Coronary artery (tissue), 2 donors: Measurements from ENCODE around the gene KCNJ11.
A peak's percentile ranks its signal among the peaks of the same experiment; 100 is the strongest.

Experiments used
- DNase-seq: peaks from one replicate; pipeline ENCODE4 v3.0.0-alpha.2; 2017; ENCODE audit warnings: low spot score
- H3K27ac ChIP-seq, 2 donors: fragments of 200-600 bp; sonication (generic); one replicate each; pipeline ENCODE4 v1.5.1; 2016 to 2019
- H3K4me3 ChIP-seq: fragments of 200-600 bp; sonication (generic); 2 replicates; pipeline ENCODE4 v1.5.1; 2016; ENCODE audit warnings: mild to moderate bottlenecking, moderate library complexity
- TF ChIP-seq, protein P1 (sequence below): fragments of 200-600 bp; sonication (generic); IDR thresholded peaks from one replicate; pipeline ENCODE4 v1.5.1; 2019; ENCODE audit warnings: antibody characterized with exemption

The KCNJ11 gene

DNA sequence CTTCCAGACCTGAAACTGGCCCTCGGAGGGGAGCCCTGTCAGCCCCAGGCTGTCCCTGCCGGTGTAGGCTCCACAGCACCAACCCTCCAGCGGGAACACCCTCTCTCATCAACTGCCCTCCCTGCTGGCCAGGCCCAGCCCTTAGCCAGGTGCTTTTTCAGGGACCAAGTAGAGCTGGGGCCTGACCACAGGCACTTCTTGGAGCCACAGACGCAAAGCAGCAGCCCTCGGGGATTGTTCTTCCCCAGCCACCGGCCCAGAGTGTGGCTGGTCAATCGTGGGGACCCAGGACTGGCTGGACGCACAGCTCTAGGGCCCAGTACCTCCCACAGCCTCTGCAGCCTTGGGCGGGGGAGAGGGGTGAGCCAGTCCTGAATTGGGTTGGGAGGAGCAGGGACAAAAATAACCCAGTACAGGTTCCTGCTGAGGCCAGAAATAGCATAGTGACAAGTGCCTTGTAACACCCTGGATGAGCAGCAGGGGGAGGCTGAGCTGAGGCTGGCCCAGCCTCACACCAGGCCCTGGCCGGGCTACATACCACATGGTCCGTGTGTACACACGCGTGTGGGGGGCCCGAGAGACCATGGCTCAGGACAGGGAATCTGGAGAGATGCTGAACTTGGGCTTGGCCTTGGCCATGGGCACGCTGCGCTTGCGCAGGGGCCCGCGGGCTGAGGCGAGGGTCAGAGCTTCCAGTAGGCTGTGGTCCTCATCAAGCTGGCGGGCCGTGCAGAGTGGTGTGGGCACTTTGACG is 2.0 kb downstream of the KCNJ11 start:
- TF ChIP-seq, protein P1, sequence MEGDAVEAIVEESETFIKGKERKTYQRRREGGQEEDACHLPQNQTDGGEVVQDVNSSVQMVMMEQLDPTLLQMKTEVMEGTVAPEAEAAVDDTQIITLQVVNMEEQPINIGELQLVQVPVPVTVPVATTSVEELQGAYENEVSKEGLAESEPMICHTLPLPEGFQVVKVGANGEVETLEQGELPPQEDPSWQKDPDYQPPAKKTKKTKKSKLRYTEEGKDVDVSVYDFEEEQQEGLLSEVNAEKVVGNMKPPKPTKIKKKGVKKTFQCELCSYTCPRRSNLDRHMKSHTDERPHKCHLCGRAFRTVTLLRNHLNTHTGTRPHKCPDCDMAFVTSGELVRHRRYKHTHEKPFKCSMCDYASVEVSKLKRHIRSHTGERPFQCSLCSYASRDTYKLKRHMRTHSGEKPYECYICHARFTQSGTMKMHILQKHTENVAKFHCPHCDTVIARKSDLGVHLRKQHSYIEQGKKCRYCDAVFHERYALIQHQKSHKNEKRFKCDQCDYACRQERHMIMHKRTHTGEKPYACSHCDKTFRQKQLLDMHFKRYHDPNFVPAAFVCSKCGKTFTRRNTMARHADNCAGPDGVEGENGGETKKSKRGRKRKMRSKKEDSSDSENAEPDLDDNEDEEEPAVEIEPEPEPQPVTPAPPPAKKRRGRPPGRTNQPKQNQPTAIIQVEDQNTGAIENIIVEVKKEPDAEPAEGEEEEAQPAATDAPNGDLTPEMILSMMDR, result peak; percentile 77
- H3K27ac ChIP-seq, result peak overlapping the region; percentile 31 to 70
- DNase-seq, result no peak
- peak overlapping the region; percentile 17 for H3K4me3 ChIP-seq

DNA sequence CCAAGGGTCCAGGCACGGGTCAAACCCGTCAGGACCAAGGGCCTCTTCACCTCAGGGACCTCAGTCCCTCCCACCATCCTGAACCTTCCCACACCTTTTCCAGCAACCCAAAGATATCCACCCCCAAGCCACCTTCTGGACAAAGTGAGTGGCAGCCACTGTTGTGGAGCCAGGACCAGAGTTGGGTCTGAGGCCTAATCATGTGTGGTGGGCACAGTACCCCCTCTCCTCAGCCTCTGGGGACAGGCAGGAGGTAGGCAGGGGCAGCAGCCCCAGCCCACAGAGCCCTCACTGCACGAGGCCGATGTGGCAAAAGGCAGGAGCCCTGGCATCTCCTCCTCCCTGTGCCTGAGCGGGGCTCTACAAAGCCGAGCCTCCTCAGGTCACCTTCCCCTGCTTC is 2.5 kb downstream of the KCNJ11 start:
- no peak for DNase-seq
- Histone ChIP-seq H3K4me3 (peak overlapping the region; percentile 17), H3K27ac (peak overlapping the region; percentile 31 to 70)
- TF ChIP-seq, protein P1, result no peak

DNA sequence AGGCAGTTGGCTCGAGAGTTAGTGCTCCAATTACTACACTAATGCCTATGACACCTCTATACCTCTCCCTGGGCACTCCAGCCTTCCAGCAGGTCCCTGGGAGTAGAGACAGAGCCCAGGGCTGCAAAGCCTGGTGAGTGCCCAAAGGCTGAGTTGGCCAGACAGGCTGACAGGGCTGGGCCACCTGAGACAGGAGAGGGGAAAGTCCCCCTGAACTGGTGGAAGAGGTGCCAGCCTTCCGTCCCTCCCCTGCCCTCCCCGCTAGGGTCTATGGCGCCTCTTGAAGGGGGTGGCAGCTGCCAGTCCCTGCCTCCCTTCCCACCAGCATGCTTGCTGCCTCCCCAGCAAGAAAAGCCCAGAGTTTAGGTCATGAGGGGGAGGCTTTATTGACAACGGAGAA is 3.0 kb downstream of the KCNJ11 start:
- DNase-seq, result no peak
- Histone ChIP-seq H3K27ac (no peak overlapping the region), H3K4me3 (no peak overlapping the region)
- TF ChIP-seq, protein P1, result no peak

DNA sequence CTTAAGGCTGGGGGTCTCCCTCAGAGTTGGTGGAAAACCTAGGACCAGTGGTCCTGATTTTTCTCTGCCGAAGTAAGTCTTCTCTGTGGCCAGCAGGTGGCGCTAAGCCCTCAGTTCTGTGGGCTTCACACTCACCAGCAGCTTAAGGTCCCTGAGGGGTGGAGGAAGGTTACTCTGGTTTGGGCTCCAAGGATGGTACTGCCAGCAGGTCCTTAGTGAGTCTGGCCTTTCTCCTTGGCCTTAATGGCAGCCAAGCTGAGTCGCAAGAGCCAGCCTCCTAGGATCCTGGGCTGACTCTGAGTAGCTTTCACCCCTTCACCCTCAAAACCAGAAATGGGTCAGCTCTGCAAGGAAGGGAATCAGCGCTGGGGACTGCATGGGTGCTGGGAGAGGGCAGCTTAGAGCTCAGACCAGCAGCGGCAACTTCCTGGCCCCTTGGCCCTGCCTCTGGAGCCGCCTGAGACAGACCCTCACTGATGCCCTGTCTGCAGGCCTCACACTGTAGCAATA is 4.4 kb downstream of the KCNJ11 start:
- peak; percentile 84 for DNase-seq
- TF ChIP-seq, protein P1, result peak; percentile 93
- H3K27ac ChIP-seq, result no peak overlapping the region
- H3K4me3 ChIP-seq, result no peak overlapping the region

DNA sequence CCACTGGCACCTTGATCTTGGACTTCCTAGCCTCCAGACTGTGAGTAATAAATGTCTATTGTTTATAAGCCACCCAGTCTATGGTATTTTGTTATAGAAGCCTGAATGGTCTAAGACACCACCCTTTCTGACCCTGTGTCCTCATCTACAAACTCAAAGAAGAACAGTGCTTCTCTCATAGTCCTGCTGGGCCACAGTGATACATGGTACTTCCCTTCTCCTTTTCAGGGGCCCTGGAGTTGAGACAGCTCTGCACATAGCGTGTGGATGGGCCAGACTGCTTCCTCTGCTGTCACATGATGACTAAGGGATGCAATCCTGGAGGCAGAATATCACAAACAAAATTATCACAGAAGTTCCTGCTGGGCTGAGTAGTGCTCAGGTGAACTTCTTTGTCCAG is 5.0 kb downstream of the KCNJ11 start:
- peak; percentile 62 for DNase-seq

DNA sequence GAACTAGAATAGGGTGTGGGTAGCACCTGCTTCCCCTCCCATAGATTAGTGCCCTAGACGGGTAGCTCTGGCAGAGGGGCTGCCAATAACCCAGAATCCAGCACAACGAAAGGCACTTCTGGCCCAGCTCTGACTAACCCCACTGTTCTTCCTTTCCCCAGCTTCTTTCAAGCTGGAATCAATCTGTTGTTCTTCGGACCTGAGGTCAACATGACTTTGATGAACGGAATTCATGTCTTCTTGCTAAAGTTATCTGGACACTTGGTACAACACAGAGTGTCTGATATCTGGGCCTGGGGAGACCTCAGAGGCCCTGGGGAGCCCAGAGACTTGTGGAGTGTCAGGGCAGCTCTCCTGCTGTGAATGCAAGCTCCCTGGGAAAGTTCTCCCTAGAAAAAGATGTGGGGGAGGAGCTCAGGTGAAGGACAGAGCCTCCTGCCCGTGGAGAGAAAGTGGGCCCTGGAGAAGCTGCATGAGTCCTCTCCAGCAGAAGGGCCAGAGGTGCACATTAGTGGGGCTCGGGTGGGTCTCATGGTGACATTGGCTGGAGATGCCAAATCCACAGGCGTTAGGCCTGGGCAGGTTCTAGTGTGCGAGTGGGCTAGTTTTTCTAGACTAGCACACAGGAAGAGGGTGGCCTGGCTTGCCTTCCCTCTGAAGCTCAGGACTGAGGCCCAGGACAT is 6.3 kb downstream of the KCNJ11 start:
- H3K4me3 ChIP-seq, result no peak overlapping the region
- DNase-seq, result peak; percentile 57
- TF ChIP-seq, protein P1, result no peak
- no peak overlapping the region for H3K27ac ChIP-seq

More for the DNA sequence above, 5.0 kb downstream of the KCNJ11 start:
- TF ChIP-seq, protein P1, result no peak
- Histone ChIP-seq H3K4me3 (no peak overlapping the region), H3K27ac (no peak overlapping the region)
